HG03175 (cell line): Measurements from ENCODE around the gene HSPA12B.
"Not testable (repeated sequence)": the region's sequence is repeated elsewhere in the genome, so short reads cannot be mapped to it uniquely, and the experiment has no call there.

Source experiments
- ATAC-seq: cut with Tn5 transposase; IDR thresholded peaks from one replicate; pipeline ENCODE4 v1.9.1; 2021; ENCODE audit warnings: mild to moderate bottlenecking, moderate library complexity; ENCODE audit not compliant: unreplicated experiment

HSPA12B gene

GRCh38 chr20:3785240-3786125 lies 53.0 kb downstream of the HSPA12B start:
- ATAC-seq: no peak

- ATAC-seq: peak; percentile 28
Observed at GRCh38 chr20:3786126-3786484, 53.6 kb downstream of the HSPA12B start.

- peak; percentile 84 for ATAC-seq
Observed at GRCh38 chr20:3786665-3787323, 54.3 kb downstream of the HSPA12B start, which contains the start of gene CENPB. CENPB (minus strand) TSS chr20:3786740; CDS start chr20:3786483, 257 bp downstream.

- no peak for ATAC-seq
Observed at GRCh38 chr20:3787324-3788014, 55.0 kb downstream of the HSPA12B start.

- ATAC-seq: no peak
Observed at GRCh38 chr20:3788685-3789155, 56.2 kb downstream of the HSPA12B start.

GRCh38 chr20:3789201-3789600 lies 56.7 kb downstream of the HSPA12B start:
- not testable (repeated sequence) for ATAC-seq

- ATAC-seq: not testable (repeated sequence)
Observed at GRCh38 chr20:3794168-3794567, 61.7 kb downstream of the HSPA12B start.

- ATAC-seq: no peak
Observed at GRCh38 chr20:3794701-3795420, 62.4 kb downstream of the HSPA12B start.

- peak; percentile 67 for ATAC-seq
Observed at GRCh38 chr20:3795511-3796468, 63.3 kb downstream of the HSPA12B start, which contains the start of gene CDC25B. CDC25B (plus strand) TSS chr20:3796310; CDS start chr20:3796532, 222 bp downstream.

GRCh38 chr20:3796477-3797225 lies 64.2 kb downstream of the HSPA12B start:
- ATAC-seq: peak; percentile 6

GRCh38 chr20:3797226-3797545 lies 64.7 kb downstream of the HSPA12B start:
- no peak for ATAC-seq

GRCh38 chr20:3797592-3798372 lies 65.3 kb downstream of the HSPA12B start:
- no peak for ATAC-seq

GRCh38 chr20:3798373-3798768 lies 65.9 kb downstream of the HSPA12B start:
- ATAC-seq: no peak

GRCh38 chr20:3798908-3799248 lies 66.4 kb downstream of the HSPA12B start:
- no peak for ATAC-seq

GRCh38 chr20:3800256-3800877 lies 67.9 kb downstream of the HSPA12B start:
- ATAC-seq: no peak

GRCh38 chr20:3800878-3801260 lies 68.4 kb downstream of the HSPA12B start:
- no peak for ATAC-seq

GRCh38 chr20:3801299-3801698 lies 68.8 kb downstream of the HSPA12B start:
- ATAC-seq: no peak

- ATAC-seq: no peak
Observed at GRCh38 chr20:3801846-3802245, 69.4 kb downstream of the HSPA12B start.
